ENCODE measurements around the gene ARHGAP42.

GRCh38 chr11:100756559-100756958 is 69.5 kb downstream of the ARHGAP42 start:
- no peak for TF ChIP-seq POLR2A (IDR thresholded peaks at IDR 0.05)
- TF ChIP-seq CTCF (IDR thresholded peaks at IDR 0.05 in 8 of 11, conservative IDR thresholded peaks at IDR 0.05 in 3 of 11) = no peak

Data from spleen (tissue), 7 donors.